ENCODE data around the gene UGT1A8. TPM values are rescaled to one million over a fixed set of nuclear protein-coding genes. Genes with fewer than 3 reads are reported as not detected.

The UGT1A8 gene
- total RNA-seq, 2 experiments from 2014 or later, result not detected

DNA sequence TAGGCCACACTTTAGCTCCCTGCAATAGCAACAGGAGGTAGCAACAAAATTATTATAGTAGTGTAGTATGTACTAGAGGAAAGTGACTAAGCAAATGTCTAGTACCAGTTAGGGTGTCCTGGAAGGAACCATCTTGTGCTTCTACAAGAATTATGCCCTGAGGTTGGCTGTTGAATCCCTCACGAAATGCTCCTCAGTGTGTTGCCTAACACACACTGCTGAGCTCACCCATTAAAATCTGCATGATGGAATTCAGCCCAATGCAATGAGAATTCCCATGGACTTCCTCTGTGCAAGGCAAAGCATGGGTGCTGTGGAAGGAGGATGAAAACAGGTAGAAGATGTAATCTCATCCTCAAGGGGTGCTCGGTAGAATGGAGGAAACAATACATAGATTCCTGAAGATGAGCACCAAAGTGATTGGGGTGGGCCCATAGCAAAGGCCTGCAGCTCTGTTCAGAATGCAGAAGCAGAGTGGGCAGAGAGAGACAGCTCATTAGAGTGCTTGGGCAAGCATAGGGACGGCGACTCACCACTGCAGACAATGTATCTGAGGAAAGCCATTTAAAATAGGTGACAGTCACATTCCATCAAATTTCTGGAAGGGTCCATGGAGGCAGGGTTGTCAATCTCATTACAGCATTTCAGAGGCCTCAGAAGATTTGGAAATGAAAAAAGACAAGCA lies 63.1 kb downstream of the UGT1A8 start:
- H3K27me3 ChIP-seq (ENCODE audit: control insufficient read depth in 1 of 2, insufficient read depth in 2 of 2, low read length in 2 of 2), result peaks cover 0 to 8% of the 10 kb centered on the region in 2 experiments
- H3K36me3 ChIP-seq (ENCODE audit: insufficient read depth, low read length), result no peaks in the 10 kb centered on the region
- Mint-ChIP-seq H3K9me3 (no peaks in the 10 kb centered on the region), H3K36me3 (ENCODE audit: low read depth) (no peaks in the 10 kb centered on the region), H3K27me3 (peaks cover 30% of the 10 kb centered on the region), H3K4me3 (no peak overlapping the region), H3K4me1 (ENCODE audit: low read depth) (no peaks in the 10 kb centered on the region), H3K27ac (no peak overlapping the region)
- no peak overlapping the region for H3K4me3 ChIP-seq (ENCODE audit: low read length)
- DNase-seq, result no peak
- POLR2A ChIA-PET, result no interaction called here
- intact Hi-C loops (cut with DNase I, micrococcal nuclease), result no loop called here
- H3K27ac ChIP-seq (ENCODE audit: low read depth in 1 of 2, low read length in 2 of 2), result no peak overlapping the region
- ATAC-seq (ENCODE audit: poor library complexity), result no peak
- CTCF ChIA-PET, result no interaction called here
- H3K4me1 ChIP-seq (ENCODE audit: insufficient read depth, low read length), result no peaks in the 10 kb centered on the region
- H3K9me3 ChIP-seq (ENCODE audit: control insufficient read depth in 1 of 2, insufficient read depth in 1 of 2, low read length in 2 of 2), result no peaks in the 10 kb centered on the region
- no peak for TF ChIP-seq CTCF (IDR thresholded peaks at IDR 0.05)

- Histone ChIP-seq H3K4me3 (ENCODE audit: low read length) (no peak within 1 kb of the TSS), H3K36me3 (ENCODE audit: insufficient read depth, low read length) (no peaks in the 10 kb centered on the region), H3K4me1 (ENCODE audit: insufficient read depth, low read length) (no peaks in the 10 kb centered on the region), H3K27ac (ENCODE audit: low read depth in 1 of 2, low read length in 2 of 2) (no peak within 1 kb of the TSS), H3K9me3 (ENCODE audit: control insufficient read depth in 1 of 2, insufficient read depth in 1 of 2, low read length in 2 of 2) (no peaks in the 10 kb centered on the region), H3K27me3 (ENCODE audit: control insufficient read depth in 1 of 2, insufficient read depth in 2 of 2, low read length in 2 of 2) (peaks cover 0 to 2% of the 10 kb centered on the region in 2 experiments)
- no peak for TF ChIP-seq CTCF (IDR thresholded peaks at IDR 0.05)
- no peaks in the 10 kb centered on the region for H3K4me1 Mint-ChIP-seq (ENCODE audit: low read depth)
- no peak within 1 kb of the TSS for H3K27ac Mint-ChIP-seq
- ChIA-PET CTCF (no interaction called here), POLR2A (no interaction called here)
- no peaks in the 10 kb centered on the region for H3K9me3 Mint-ChIP-seq
- H3K27me3 Mint-ChIP-seq, result peaks cover 31% of the 10 kb centered on the region
- no peak within 1 kb of the TSS for H3K4me3 Mint-ChIP-seq
- H3K36me3 Mint-ChIP-seq (ENCODE audit: low read depth), result no peaks in the 10 kb centered on the region
- intact Hi-C loops (cut with DNase I, micrococcal nuclease), result no loop called here
- ATAC-seq (ENCODE audit: poor library complexity) (no peak), DNase-seq (no peak)
Measured at GRCh38 chr2:233681521-233682099, 64.2 kb downstream of the UGT1A8 start, which contains the start of gene UGT1A7. UGT1A7 (plus strand) TSS chr2:233681901; CDS start chr2:233681938, 37 bp downstream.

GRCh38 chr2:233684640-233685039 lies 67.2 kb downstream of the UGT1A8 start:
- no peak overlapping the region for H3K4me3 Mint-ChIP-seq
- peaks cover 15% of the 10 kb centered on the region for H3K27me3 Mint-ChIP-seq
- H3K9me3 Mint-ChIP-seq, result no peaks in the 10 kb centered on the region
- no peak for ATAC-seq (ENCODE audit: poor library complexity)
- H3K36me3 Mint-ChIP-seq (ENCODE audit: low read depth), result no peaks in the 10 kb centered on the region
- Histone ChIP-seq H3K27me3 (ENCODE audit: control insufficient read depth in 1 of 2, insufficient read depth in 2 of 2, low read length in 2 of 2) (peaks cover 0 to 7% of the 10 kb centered on the region in 2 experiments), H3K9me3 (ENCODE audit: control insufficient read depth in 1 of 2, insufficient read depth in 1 of 2, low read length in 2 of 2) (no peaks in the 10 kb centered on the region), H3K36me3 (ENCODE audit: insufficient read depth, low read length) (no peaks in the 10 kb centered on the region), H3K27ac (ENCODE audit: low read depth in 1 of 2, low read length in 2 of 2) (no peak overlapping the region), H3K4me1 (ENCODE audit: insufficient read depth, low read length) (no peaks in the 10 kb centered on the region), H3K4me3 (ENCODE audit: low read length) (no peak overlapping the region)
- intact Hi-C loops (cut with DNase I, micrococcal nuclease), result no loop called here
- POLR2A ChIA-PET, result no interaction called here
- no peak for DNase-seq
- CTCF ChIA-PET, result no interaction called here
- no peak overlapping the region for H3K27ac Mint-ChIP-seq
- H3K4me1 Mint-ChIP-seq (ENCODE audit: low read depth), result no peaks in the 10 kb centered on the region
- TF ChIP-seq CTCF (IDR thresholded peaks at IDR 0.05), result no peak
